ENCODE measurements around the gene EXOC8. TPM values are rescaled to one million over a fixed set of nuclear protein-coding genes. Genes with fewer than 3 reads are reported as not detected.

EXOC8 gene
- total RNA-seq, 1 experiment from 2014 or later: 10.3 TPM

- no peak for DNase-seq (ENCODE audit: low read depth)
These were observed 24.0 kb downstream of the EXOC8 start for GRCh38 chr1:231313661-231314060.

GRCh38 chr1:231312432-231312788, 25.2 kb downstream of the EXOC8 start:
- DNase-seq (ENCODE audit: low read depth): no peak

- no peak for DNase-seq (ENCODE audit: low read depth)
These were observed 25.8 kb downstream of the EXOC8 start for GRCh38 chr1:231311720-231312431.

GRCh38 chr1:231310391-231310934, 27.2 kb downstream of the EXOC8 start:
- no peak for DNase-seq (ENCODE audit: low read depth)

- no peak for DNase-seq (ENCODE audit: low read depth)
These were observed 35.7 kb downstream of the EXOC8 start for GRCh38 chr1:231301990-231302389.

GRCh38 chr1:231295938-231296337, 41.7 kb downstream of the EXOC8 start:
- no peak for DNase-seq (ENCODE audit: low read depth)

GRCh38 chr1:231286603-231287002, 51.0 kb downstream of the EXOC8 start:
- no peak for DNase-seq (ENCODE audit: low read depth)

GRCh38 chr1:231284441-231284840, 53.2 kb downstream of the EXOC8 start:
- no peak for DNase-seq (ENCODE audit: low read depth)

Other genes starting within 250 kb of the EXOC8 start
- not detected in 2 replicates for gene TRIM67, start 175.8 kb downstream of the EXOC8 start, total RNA-seq (2014; rRNA removed; shearing (Covaris generic))
- gene GNPAT, start 96.6 kb downstream of the EXOC8 start, total RNA-seq (2014; rRNA removed; shearing (Covaris generic)): 64.1 and 74.0 TPM in 2 replicates
- 15.1 and 16.5 TPM in 2 replicates for gene SPRTN, start 441 bp upstream of the EXOC8 start, total RNA-seq (2014; rRNA removed; shearing (Covaris generic))
- 34.2 and 40.1 TPM in 2 replicates for gene EGLN1, start 84.4 kb upstream of the EXOC8 start, total RNA-seq (2014; rRNA removed; shearing (Covaris generic))
- gene TSNAX, start 190.8 kb upstream of the EXOC8 start, total RNA-seq (2014; rRNA removed; shearing (Covaris generic)): 36.3 and 39.4 TPM in 2 replicates

Data from RPMI7951 (cell line).